ENCODE data around the gene RFX6. TPM values are rescaled to one million over a fixed set of nuclear protein-coding genes. Genes with fewer than 3 reads are reported as not detected.

RFX6 gene
- total and polyA plus RNA-seq, 2 donors (not counting 1 experiment from before 2014, with no cell fraction given), result not detected

- H3K4me1 ChIP-seq (ENCODE audit: control insufficient read depth in 2 of 2, insufficient read depth in 2 of 2, low read length in 2 of 2), result no peaks in the 10 kb centered on the region
- ATAC-seq (ENCODE audit: low read depth) (no peak), DNase-seq (no peak)
- TF ChIP-seq EZH2 (IDR thresholded peaks at IDR 0.05; ENCODE audit: borderline replicate concordance, insufficient read depth, low read depth, low read length, poor library complexity, severe bottlenecking), result no peak
- 33% methylated on average over 1 of the region's 3 CpGs for WGBS (ENCODE audit: insufficient coverage)
- H3K4me2 ChIP-seq (replicated peaks; ENCODE audit: low read depth, low read length, poor library complexity, severe bottlenecking), result no peak overlapping the region
- Mint-ChIP-seq H3K27me3 (peaks cover 4% of the 10 kb centered on the region), H3K4me1 (no peaks in the 10 kb centered on the region), H3K4me3 (no peak overlapping the region), H3K9me3 (ENCODE audit: insufficient read depth) (no peaks in the 10 kb centered on the region), H3K27ac (no peak overlapping the region)
- H4K20me1 ChIP-seq (ENCODE audit: control insufficient read depth, insufficient read depth, low read length, poor library complexity, severe bottlenecking), result no peaks in the 10 kb centered on the region
- H3K79me2 ChIP-seq (ENCODE audit: control insufficient read depth, insufficient read depth, low read length), result no peaks in the 10 kb centered on the region
- H2AFZ ChIP-seq (ENCODE audit: insufficient read depth, low read depth, low read length, poor library complexity, severe bottlenecking), result no peak overlapping the region
- H3K4me3 ChIP-seq (ENCODE audit: control extremely low read depth in 1 of 5, extremely low read depth in 1 of 5, insufficient read depth in 1 of 5, low read depth in 2 of 5, low read length in 4 of 5), result no peak overlapping the region
- no peaks in the 10 kb centered on the region for H3K36me3 ChIP-seq (replicated peaks in 1 of 2; ENCODE audit: control extremely low read depth in 1 of 2, control insufficient read depth in 1 of 2, extremely low read depth in 1 of 2, insufficient read depth in 2 of 2, low read length in 1 of 2)
- no peak overlapping the region for H3K27ac ChIP-seq (ENCODE audit: low read length in 2 of 2)
- no peak overlapping the region for H3K9ac ChIP-seq (ENCODE audit: low read length)
- H3K27me3 ChIP-seq (replicated peaks in 1 of 4; ENCODE audit: control extremely low read depth in 1 of 4, control insufficient read depth in 3 of 4, insufficient read depth in 4 of 4, low read length in 3 of 4), result peaks cover 0 to 5% (median 0%) of the 10 kb centered on the region in 4 experiments
- no peaks in the 10 kb centered on the region for H3K9me3 ChIP-seq (ENCODE audit: control extremely low read depth in 1 of 3, control insufficient read depth in 2 of 3, insufficient read depth in 1 of 3, low read length in 2 of 3)
- POLR2A ChIA-PET, result no interaction called here
- intact Hi-C loops (cut with micrococcal nuclease), result no loop called here
- CTCF ChIA-PET, result no interaction called here
Measured at GRCh38 chr6:116866281-116866871, 10.7 kb upstream of the RFX6 start.

DNA sequence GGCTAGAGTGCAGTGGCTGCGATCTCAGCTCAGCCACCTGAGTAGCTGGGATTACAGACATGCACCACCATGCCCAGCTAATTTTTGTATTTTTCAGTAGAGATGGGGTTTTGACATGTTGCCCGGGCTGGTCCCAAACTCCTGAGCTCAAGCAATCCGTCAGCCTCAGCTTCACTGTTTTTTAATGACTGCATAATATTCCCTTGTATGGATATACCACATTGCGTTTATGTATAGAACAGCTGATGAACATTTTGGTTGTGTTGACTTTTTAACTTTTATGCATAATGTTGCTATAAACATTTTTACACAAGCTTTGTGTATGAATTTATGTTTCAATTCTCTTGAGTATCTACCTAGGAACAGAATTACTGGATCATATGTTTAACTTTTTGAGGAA is 4.3 kb upstream of the RFX6 start:
- POLR2A ChIA-PET, result no interaction called here
- peaks cover 5 to 16% of the 10 kb centered on the region in 2 donors for H3K4me1 ChIP-seq (ENCODE audit: control insufficient read depth in 2 of 2, insufficient read depth in 2 of 2, low read length in 2 of 2)
- peaks cover 14% of the 10 kb centered on the region for H3K4me1 Mint-ChIP-seq

More for the DNA sequence above, 4.3 kb upstream of the RFX6 start:
- Histone ChIP-seq H3K27ac (ENCODE audit: low read length in 2 of 2) (no peak overlapping the region), H3K79me2 (ENCODE audit: control insufficient read depth, insufficient read depth, low read length) (no peaks in the 10 kb centered on the region), H3K9ac (ENCODE audit: low read length) (no peak overlapping the region), H2AFZ (ENCODE audit: insufficient read depth, low read depth, low read length, poor library complexity, severe bottlenecking) (no peak overlapping the region), H3K9me3 (ENCODE audit: control extremely low read depth in 1 of 3, control insufficient read depth in 2 of 3, insufficient read depth in 1 of 3, low read length in 2 of 3) (peaks cover 0 to 3% (median 0%) of the 10 kb centered on the region in 3 donors), H4K20me1 (ENCODE audit: control insufficient read depth, insufficient read depth, low read length, poor library complexity, severe bottlenecking) (no peaks in the 10 kb centered on the region), H3K36me3 (replicated peaks in 1 of 2; ENCODE audit: control extremely low read depth in 1 of 2, control insufficient read depth in 1 of 2, extremely low read depth in 1 of 2, insufficient read depth in 2 of 2, low read length in 1 of 2) (no peaks in the 10 kb centered on the region), H3K4me2 (replicated peaks; ENCODE audit: low read depth, low read length, poor library complexity, severe bottlenecking) (no peak overlapping the region), H3K27me3 (replicated peaks in 1 of 4; ENCODE audit: control extremely low read depth in 1 of 4, control insufficient read depth in 3 of 4, insufficient read depth in 4 of 4, low read length in 3 of 4) (peaks cover 0 to 23% (median 5%) of the 10 kb centered on the region in 4 experiments), H3K4me3 (ENCODE audit: control extremely low read depth in 1 of 5, extremely low read depth in 1 of 5, insufficient read depth in 1 of 5, low read depth in 2 of 5, low read length in 4 of 5) (no peak overlapping the region)
- H3K27me3 Mint-ChIP-seq, result peaks cover 35% of the 10 kb centered on the region
- ATAC-seq (ENCODE audit: low read depth) (no peak), DNase-seq (no peak)
- H3K27ac Mint-ChIP-seq, result no peak overlapping the region
- no peak overlapping the region for H3K4me3 Mint-ChIP-seq
- TF ChIP-seq EZH2 (IDR thresholded peaks at IDR 0.05; ENCODE audit: borderline replicate concordance, insufficient read depth, low read depth, low read length, poor library complexity, severe bottlenecking), result no peak
- no peak for TF ChIP-seq CTCF (IDR thresholded peaks at IDR 0.05)
- intact Hi-C loops (cut with micrococcal nuclease), result no loop called here
- H3K9me3 Mint-ChIP-seq (ENCODE audit: insufficient read depth), result peaks cover 3% of the 10 kb centered on the region
- CTCF ChIA-PET, result no interaction called here
- no CpG with 5 or more reads among the region's 4 CpGs for WGBS (ENCODE audit: insufficient coverage)

All from B cell (primary cell).